IMR-90 (cell line): ENCODE data around the gene GPR21. TPM values are rescaled to one million over a fixed set of nuclear protein-coding genes. Genes with fewer than 3 reads are reported as not detected.

ENCODE experiments used
- ATAC-seq: fragments of 200-7000 bp; cut with Tn5 transposase; 2 replicates; pipeline ENCODE4 v1.9.1; 2020; ENCODE audit warnings: low read depth, mild to moderate bottlenecking, moderate library complexity
- BruUV-seq: library from RNA; stranded (reverse); fragments of 400-500 nt; replicated peaks from 2 replicates; lab custom pipeline; 2021; lab: Mats Ljungman, UMichigan
- CTCF ChIA-PET: fragments of 300-600 bp; formaldehyde crosslinking; extraction: SDS; loops from one replicate; lab custom pipeline; 2021; ENCODE audit warnings: antibody characterized with exemption; lab: Yijun Ruan, JAX
- POLR2A ChIA-PET: fragments of 300-600 bp; sonication (Branson Sonifier 250); formaldehyde crosslinking; loops from one replicate; lab custom pipeline; 2022; ENCODE audit warnings: antibody characterized with exemption; ENCODE audit not compliant: unreplicated experiment; lab: Charles Lee
- DNase-seq: peaks from one replicate; pipeline ENCODE4 v3.0.0; 2013
- H2AFZ ChIP-seq: replicated peaks from 2 replicates; pipeline ENCODE3; 2013; ENCODE audit warnings: low read length, mild to moderate bottlenecking; ENCODE audit not compliant: poor library complexity
- H2AK5ac ChIP-seq: 2 replicates; pipeline ENCODE4 v1.6.1; 2013; ENCODE audit warnings: low read depth, low read length, inconsistent platforms
- H2AK9ac ChIP-seq: replicated peaks from 2 replicates; pipeline ENCODE3; 2013; ENCODE audit warnings: mild to moderate bottlenecking, low read depth, low read length, moderate library complexity; ENCODE audit not compliant: poor library complexity
- H2BK120ac ChIP-seq: 2 replicates; pipeline ENCODE4 v1.6.1; 2013; ENCODE audit warnings: low read depth, low read length, inconsistent platforms
- H2BK15ac ChIP-seq: 3 replicates; pipeline ENCODE4 v1.6.1; 2013; ENCODE audit warnings: low read depth, low read length, inconsistent platforms
- H2BK20ac ChIP-seq: 2 replicates; pipeline ENCODE4 v1.6.1; 2013; ENCODE audit warnings: low read depth, mild to moderate bottlenecking, inconsistent platforms, low read length, moderate library complexity
- H2BK5ac ChIP-seq: 2 replicates; pipeline ENCODE4 v1.6.1; 2013; ENCODE audit warnings: mild to moderate bottlenecking, low read depth, low read length, inconsistent platforms; ENCODE audit not compliant: poor library complexity, severe bottlenecking
- H3K14ac ChIP-seq: replicated peaks from 2 replicates; pipeline ENCODE4 v1.6.1; 2013; ENCODE audit warnings: low read depth, low read length, inconsistent platforms
- H3K18ac ChIP-seq: 2 replicates; pipeline ENCODE4 v1.6.1; 2013; ENCODE audit warnings: low read depth, low read length, control low read depth
- H3K23ac ChIP-seq: 2 replicates; pipeline ENCODE4 v1.6.1; 2013; ENCODE audit warnings: low read depth, low read length, inconsistent platforms
- H3K27ac ChIP-seq: 2 replicates; pipeline ENCODE4 v1.5.1; 2013; ENCODE audit warnings: mild to moderate bottlenecking, control low read depth, low read length; ENCODE audit not compliant: insufficient read depth
- H3K27me3 ChIP-seq: 2 replicates; pipeline ENCODE4 v1.6.1; 2013; ENCODE audit warnings: low read length; ENCODE audit not compliant: control insufficient read depth, insufficient read depth
- H3K36me3 ChIP-seq: 2 replicates; pipeline ENCODE4 v1.6.1; 2013; ENCODE audit warnings: low read length, mixed read lengths; ENCODE audit not compliant: control insufficient read depth, insufficient read depth
- H3K4ac ChIP-seq: 2 replicates; pipeline ENCODE4 v1.6.1; 2013; ENCODE audit warnings: low read depth, low read length, inconsistent platforms
- H3K4me1 ChIP-seq: 2 replicates; pipeline ENCODE4 v1.6.1; 2013; ENCODE audit warnings: low read length, mixed read lengths; ENCODE audit not compliant: control insufficient read depth, insufficient read depth
- H3K4me2 ChIP-seq: 2 replicates; pipeline ENCODE4 v1.6.1; 2013; ENCODE audit warnings: low read depth, mild to moderate bottlenecking, control low read depth, low read length, moderate library complexity
- H3K4me3 ChIP-seq: 2 replicates; pipeline ENCODE4 v1.5.1; 2013; ENCODE audit warnings: low read depth, mild to moderate bottlenecking, control low read depth, low read length, moderate library complexity; ENCODE audit not compliant: insufficient read depth
- H3K56ac ChIP-seq: 2 replicates; pipeline ENCODE4 v1.6.1; 2013; ENCODE audit warnings: low read length, inconsistent platforms; ENCODE audit not compliant: insufficient read depth; ENCODE audit errors: extremely low read depth
- H3K79me1 ChIP-seq, 2 experiments: 2 replicates each; pipeline ENCODE4 v1.6.1; 2013; ENCODE audit warnings: low read length in 2 of 2, inconsistent platforms in 1 of 2, low read depth in 1 of 2
- H3K9ac ChIP-seq: 2 replicates; pipeline ENCODE4 v1.6.1; 2013; ENCODE audit warnings: low read depth, low read length, control low read depth
- H3K9me1 ChIP-seq: 2 replicates; pipeline ENCODE4 v1.6.1; 2013; ENCODE audit warnings: low read length, inconsistent platforms; ENCODE audit not compliant: insufficient read depth
- H3K9me3 ChIP-seq: 2 replicates; pipeline ENCODE4 v1.6.1; 2013; ENCODE audit warnings: low read length; ENCODE audit not compliant: control insufficient read depth, insufficient read depth
- H4K20me1 ChIP-seq: 2 replicates; pipeline ENCODE4 v1.6.1; 2013; ENCODE audit warnings: low read length, inconsistent platforms; ENCODE audit not compliant: insufficient read depth
- H4K5ac ChIP-seq: 2 replicates; pipeline ENCODE4 v1.6.1; 2013; ENCODE audit warnings: mild to moderate bottlenecking, low read depth, low read length, control low read depth
- H4K8ac ChIP-seq, 2 experiments: 2 replicates each; pipeline ENCODE4 v1.6.1; 2013; ENCODE audit warnings: low read depth in 2 of 2, low read length in 2 of 2, control low read depth in 1 of 2, inconsistent platforms in 1 of 2
- H4K91ac ChIP-seq: 2 replicates; pipeline ENCODE4 v1.6.1; 2013; ENCODE audit warnings: low read depth, low read length, inconsistent platforms; ENCODE audit not compliant: insufficient read depth
- BHLHE40 ChIP-seq: fragments of 150-350 bp; IDR thresholded peaks from 2 replicates; pipeline ENCODE4 v1.6.1; 2016; ENCODE audit warnings: mild to moderate bottlenecking, low read depth, low read length
- FOS ChIP-seq: fragments of 150-350 bp; IDR thresholded peaks from 2 replicates; pipeline ENCODE4 v1.6.1; 2016; ENCODE audit warnings: low read depth, low read length
- MAFK ChIP-seq: IDR thresholded peaks from 2 replicates; pipeline ENCODE4 v1.6.1; 2012; ENCODE audit warnings: low read depth, low read length, improper control_type of control experiment
- MXI1 ChIP-seq: IDR thresholded peaks from 2 replicates; pipeline ENCODE4 v1.6.1; 2012; ENCODE audit warnings: low read depth, mild to moderate bottlenecking, low read length, moderate library complexity, borderline replicate concordance
- POLR2A ChIP-seq: IDR thresholded peaks from 2 replicates; pipeline ENCODE4 v1.6.1; 2012; ENCODE audit warnings: mild to moderate bottlenecking, low read depth, low read length
- RCOR1 ChIP-seq: IDR thresholded peaks from 2 replicates; pipeline ENCODE4 v1.6.1; 2012; ENCODE audit warnings: mild to moderate bottlenecking, low read length, improper control_type of control experiment; ENCODE audit not compliant: insufficient replicate concordance
- RFX5 ChIP-seq: IDR thresholded peaks from 2 replicates; pipeline ENCODE4 v1.8.0; 2012; ENCODE audit warnings: low read depth, mild to moderate bottlenecking, low read length, moderate library complexity
- WGBS, 2 experiments: methylation state at CpG; one replicate each; pipeline versions ENCODE4 v1.1.5 to v1.1.7; 2013; ENCODE audit warnings: missing lambda C conversion rate in 2 of 2; ENCODE audit not compliant: insufficient read length in 1 of 2; ENCODE audit errors: extremely low coverage in 2 of 2; 5-methylcytosine and 5-hydroxymethylcytosine counted together
- dilution Hi-C: fragments of 300-500 bp; cut with HindIII; formaldehyde crosslinking; loops from one replicate; pipeline ENCODE4 v1.14.3; 2018; ENCODE audit warnings: low sequenced_read_pairs; ENCODE audit not compliant: unreplicated experiment
- in situ Hi-C: fragments of 300-500 bp; cut with MboI; formaldehyde crosslinking; loops from 3 replicates; pipeline ENCODE4 v1.14.3; 2019; ENCODE audit warnings: low sequenced_read_pairs, inconsistent platforms, mixed read lengths
- intact Hi-C: fragments of 100-400 bp; cut with micrococcal nuclease; formaldehyde crosslinking; loops from 2 replicates; pipeline ENCODE4 v1.10.0; 2022
- polyA plus RNA-seq, 3 experiments: library from polyadenylated mRNA; depleted of rRNA; stranded (reverse); fragments of >200 nt; gene quantifications; 2 replicates each; pipeline ENCODE4 v1.2.3, GENCODE V29; 2012; ENCODE audit warnings: low replicate concordance in 1 of 3
- total RNA-seq: library from RNA; depleted of rRNA; stranded (reverse); fragments of >200 nt; gene quantifications from 2 replicates; pipeline ENCODE4 v1.2.3, GENCODE V29; 2012
- TF ChIP-seq, protein P1 (sequence below): conservative IDR thresholded peaks from 2 replicates; pipeline ENCODE4 v1.5.1; 2012; ENCODE audit warnings: mild to moderate bottlenecking, low read depth, low read length, improper control_type of control experiment

The GPR21 gene
- total and polyA plus RNA-seq, 2 of the 4 experiments (the other 2 are of a cell fraction): 0.90 TPM; not detected in 1

DNA sequence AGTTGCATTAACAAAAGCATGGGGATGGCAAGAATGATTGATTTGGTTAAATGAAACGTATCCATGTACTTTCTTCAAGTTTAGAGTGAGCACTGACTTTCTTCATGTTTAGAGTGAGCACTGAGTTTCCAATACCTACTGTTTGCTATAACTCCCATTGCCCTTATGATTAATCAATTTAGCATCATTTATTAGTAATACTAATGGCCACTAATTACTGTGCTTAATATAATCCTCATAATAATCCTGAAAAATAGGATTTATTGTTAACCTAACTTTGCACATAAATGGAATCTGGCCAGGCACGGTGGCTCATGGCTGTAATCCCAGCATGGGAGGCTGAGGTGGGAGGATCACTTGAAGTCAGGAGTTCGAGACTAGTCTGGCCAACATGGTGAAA, 22.1 kb upstream of the GPR21 start:
- WGBS, 2 experiments: no CpG with 5 or more reads among the region's 3 CpGs
- TF ChIP-seq, protein P1, sequence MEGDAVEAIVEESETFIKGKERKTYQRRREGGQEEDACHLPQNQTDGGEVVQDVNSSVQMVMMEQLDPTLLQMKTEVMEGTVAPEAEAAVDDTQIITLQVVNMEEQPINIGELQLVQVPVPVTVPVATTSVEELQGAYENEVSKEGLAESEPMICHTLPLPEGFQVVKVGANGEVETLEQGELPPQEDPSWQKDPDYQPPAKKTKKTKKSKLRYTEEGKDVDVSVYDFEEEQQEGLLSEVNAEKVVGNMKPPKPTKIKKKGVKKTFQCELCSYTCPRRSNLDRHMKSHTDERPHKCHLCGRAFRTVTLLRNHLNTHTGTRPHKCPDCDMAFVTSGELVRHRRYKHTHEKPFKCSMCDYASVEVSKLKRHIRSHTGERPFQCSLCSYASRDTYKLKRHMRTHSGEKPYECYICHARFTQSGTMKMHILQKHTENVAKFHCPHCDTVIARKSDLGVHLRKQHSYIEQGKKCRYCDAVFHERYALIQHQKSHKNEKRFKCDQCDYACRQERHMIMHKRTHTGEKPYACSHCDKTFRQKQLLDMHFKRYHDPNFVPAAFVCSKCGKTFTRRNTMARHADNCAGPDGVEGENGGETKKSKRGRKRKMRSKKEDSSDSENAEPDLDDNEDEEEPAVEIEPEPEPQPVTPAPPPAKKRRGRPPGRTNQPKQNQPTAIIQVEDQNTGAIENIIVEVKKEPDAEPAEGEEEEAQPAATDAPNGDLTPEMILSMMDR: no peak
- no peak for TF ChIP-seq RFX5
- TF ChIP-seq POLR2A: no peak
- TF ChIP-seq FOS: no peak
- no peak for TF ChIP-seq MAFK
- TF ChIP-seq MXI1: no peak
- no peak for TF ChIP-seq RCOR1
- no peak for TF ChIP-seq BHLHE40
- no peaks in the 10 kb centered on the region for H3K9me1 ChIP-seq
- no peak overlapping the region for H4K5ac ChIP-seq
- no peak overlapping the region for H3K9ac ChIP-seq
- no peak overlapping the region for H3K27ac ChIP-seq
- H3K4me2 ChIP-seq: no peak overlapping the region
- no peak overlapping the region for H2BK120ac ChIP-seq
- dilution Hi-C loops (no loop called here), in situ Hi-C loops (no loop called here), intact Hi-C loops (no loop called here)
- H4K91ac ChIP-seq: no peak overlapping the region
- H3K79me1 ChIP-seq: 0 out of 4 replicates have a peak, but pooled peaks cover 0 to 5% of the 10 kb centered on the region in 2 experiments
- H3K4ac ChIP-seq: no peak overlapping the region
- no peak overlapping the region for H2AFZ ChIP-seq
- DNase-seq (no peak), ATAC-seq (no peak)
- H2BK5ac ChIP-seq: no peak overlapping the region
- no peak overlapping the region for H2AK9ac ChIP-seq
- ChIA-PET POLR2A (no interaction called here), CTCF (no interaction called here)
- H3K56ac ChIP-seq: no peak overlapping the region
- BruUV-seq: no TSS peak
- no peaks in the 10 kb centered on the region for H3K27me3 ChIP-seq
- H4K8ac ChIP-seq: no peak overlapping the region
- no peak overlapping the region for H3K14ac ChIP-seq
- peaks cover 19% of the 10 kb centered on the region for H3K36me3 ChIP-seq
- H3K9me3 ChIP-seq: no peaks in the 10 kb centered on the region
- H3K4me1 ChIP-seq: peaks cover 4% of the 10 kb centered on the region; the same call in 1 of the 2 replicates
- no peak overlapping the region for H3K18ac ChIP-seq
- no peak overlapping the region for H3K4me3 ChIP-seq
- no peak overlapping the region for H3K23ac ChIP-seq
- no peak overlapping the region; the same call in 1 of the 2 replicates for H2AK5ac ChIP-seq
- no peak overlapping the region for H2BK20ac ChIP-seq
- H2BK15ac ChIP-seq: no peak overlapping the region
- H4K20me1 ChIP-seq: no peaks in the 10 kb centered on the region
